COLO668 (cell line): ENCODE data around the gene RNGTT.
"Not testable (repeated sequence)": the region's sequence is repeated elsewhere in the genome, so short reads cannot be mapped to it uniquely, and the experiment has no call there.

Source experiments
- DNase-seq: peaks from one replicate; lab custom pipeline; 2025; ENCODE audit not compliant: unreplicated experiment; lab: John Stamatoyannopoulos, UW

RNGTT gene

DNA sequence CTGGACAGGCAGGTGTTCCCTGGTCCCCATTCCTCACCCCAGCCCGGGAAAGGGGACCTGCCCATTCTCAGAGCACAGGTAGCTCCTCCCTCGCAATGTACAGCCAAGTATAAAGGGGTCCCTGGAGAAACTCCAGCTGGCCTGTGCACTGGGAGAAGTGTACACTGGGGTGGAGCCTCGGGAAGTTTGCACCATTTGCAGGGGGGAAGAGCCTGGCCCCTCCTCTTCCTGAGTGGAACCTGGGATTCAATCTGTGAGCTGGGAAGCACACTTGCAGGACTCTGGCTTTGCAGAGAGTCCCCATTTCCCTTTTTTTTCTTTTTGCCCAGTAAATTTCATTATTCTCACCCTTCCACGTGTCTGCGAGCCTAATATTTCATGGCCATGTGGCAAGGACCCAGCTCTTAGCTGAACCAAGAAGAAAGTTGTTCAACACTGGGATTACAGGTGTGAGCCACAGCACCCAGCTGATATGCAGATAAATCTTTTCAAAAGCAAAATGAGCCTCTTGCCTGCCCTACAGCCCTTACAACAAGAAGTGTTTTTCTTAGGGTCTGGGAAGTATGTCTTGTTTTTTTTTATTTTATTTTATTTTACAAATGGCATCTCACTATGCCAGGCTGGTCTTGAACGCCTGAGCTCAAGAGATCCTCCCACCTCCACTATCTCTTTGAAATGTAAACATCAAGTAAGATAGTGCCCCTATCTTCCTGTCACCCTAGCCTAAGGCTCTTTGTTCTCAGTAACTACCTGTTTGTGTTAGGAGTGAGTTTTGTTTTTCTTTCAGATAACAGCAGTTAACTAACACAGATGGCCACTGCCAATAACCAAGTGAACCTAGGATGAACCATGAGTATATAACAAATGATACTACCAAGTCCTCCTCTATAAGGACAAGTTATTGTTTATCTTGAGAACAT, 9.3 kb upstream of the RNGTT start:
- no peak for DNase-seq

DNA sequence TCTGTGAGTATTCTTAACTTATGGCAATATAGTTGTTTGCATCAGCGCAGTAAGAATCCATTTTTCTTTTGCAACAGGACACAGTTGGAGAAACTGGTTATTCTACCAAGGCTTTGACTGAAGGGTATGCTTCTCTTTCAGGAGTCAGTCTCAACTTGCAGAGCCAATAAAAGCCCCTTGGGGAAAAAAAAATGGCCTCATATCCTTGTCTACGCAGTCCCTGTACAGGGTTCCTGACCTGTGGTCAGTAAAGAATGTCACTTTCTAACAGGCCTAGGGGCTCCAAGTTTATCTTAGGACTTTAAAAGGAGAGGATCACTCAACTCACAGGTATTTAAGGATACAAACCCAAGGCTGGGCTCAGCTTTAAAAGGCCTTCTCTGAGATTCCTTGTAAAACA, 6.9 kb upstream of the RNGTT start:
- no peak for DNase-seq

GRCh38 chr6:88969255-88969654, 5.8 kb upstream of the RNGTT start:
- not testable (repeated sequence) for DNase-seq

GRCh38 chr6:88967891-88968290, 4.5 kb upstream of the RNGTT start:
- no peak for DNase-seq

GRCh38 chr6:88965691-88966090, 2.3 kb upstream of the RNGTT start:
- no peak for DNase-seq

DNA sequence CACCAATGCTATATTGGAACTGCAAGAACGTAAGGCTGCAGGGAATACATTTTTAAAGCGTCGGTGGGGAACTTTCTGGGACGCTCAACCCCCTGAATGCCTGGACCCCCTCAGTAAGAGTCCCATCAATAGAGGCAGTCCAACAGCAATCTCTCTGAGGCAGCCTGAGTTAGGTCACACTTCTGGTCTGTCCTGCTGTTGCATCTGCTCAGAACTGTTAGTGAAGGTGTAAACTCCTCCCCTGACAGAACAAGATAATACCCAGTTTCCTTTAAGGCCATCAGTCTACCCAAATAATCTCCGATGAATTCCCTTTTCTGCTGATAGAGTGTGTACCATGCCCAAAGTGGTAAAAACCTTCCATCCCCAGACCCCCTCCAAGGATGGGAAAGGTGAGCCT, 1.1 kb upstream of the RNGTT start:
- no peak for DNase-seq

- no peak for DNase-seq
These were observed 4.6 kb downstream of the RNGTT start for GRCh38 chr6:88958842-88959241.

DNA sequence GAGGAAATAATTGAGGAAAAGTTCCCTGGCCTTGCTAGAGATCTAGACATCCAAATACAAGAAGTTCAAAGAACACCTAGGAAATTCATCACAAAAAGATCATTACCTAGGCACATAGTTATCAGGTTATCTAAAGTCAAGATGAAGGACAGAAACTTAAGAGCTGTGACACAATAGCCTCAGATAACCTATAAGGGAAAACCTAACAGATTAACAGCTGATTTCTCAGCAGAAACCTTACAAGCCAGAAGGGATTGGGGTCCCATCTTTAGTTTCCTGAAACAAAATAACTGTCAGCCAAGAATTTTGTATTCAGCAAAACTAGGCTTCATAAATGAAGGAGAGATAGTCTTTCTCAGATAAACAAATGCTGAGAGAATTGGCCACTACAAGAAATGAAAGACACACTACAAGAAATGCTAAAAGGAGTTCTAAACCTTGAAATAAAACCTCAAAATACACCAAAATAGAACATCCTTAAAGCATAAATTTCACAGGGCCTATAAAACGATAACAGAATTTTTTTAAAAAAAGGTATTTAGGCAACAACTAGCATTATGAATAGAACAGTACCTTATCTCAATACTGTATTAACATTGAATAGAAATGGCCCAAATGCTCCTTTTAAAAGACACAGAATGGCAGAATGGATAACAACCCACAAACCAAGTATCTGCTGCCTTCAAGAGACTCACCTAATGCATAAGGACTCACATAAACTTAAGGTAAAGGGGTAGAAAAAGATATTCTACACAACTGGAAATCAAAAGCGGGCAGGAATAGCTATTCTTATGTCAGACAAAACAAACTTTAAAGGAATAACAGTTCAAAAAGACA, 9.7 kb downstream of the RNGTT start:
- no peak for DNase-seq

- DNase-seq = no peak
These were observed 11.2 kb downstream of the RNGTT start for GRCh38 chr6:88952065-88952704.

DNA sequence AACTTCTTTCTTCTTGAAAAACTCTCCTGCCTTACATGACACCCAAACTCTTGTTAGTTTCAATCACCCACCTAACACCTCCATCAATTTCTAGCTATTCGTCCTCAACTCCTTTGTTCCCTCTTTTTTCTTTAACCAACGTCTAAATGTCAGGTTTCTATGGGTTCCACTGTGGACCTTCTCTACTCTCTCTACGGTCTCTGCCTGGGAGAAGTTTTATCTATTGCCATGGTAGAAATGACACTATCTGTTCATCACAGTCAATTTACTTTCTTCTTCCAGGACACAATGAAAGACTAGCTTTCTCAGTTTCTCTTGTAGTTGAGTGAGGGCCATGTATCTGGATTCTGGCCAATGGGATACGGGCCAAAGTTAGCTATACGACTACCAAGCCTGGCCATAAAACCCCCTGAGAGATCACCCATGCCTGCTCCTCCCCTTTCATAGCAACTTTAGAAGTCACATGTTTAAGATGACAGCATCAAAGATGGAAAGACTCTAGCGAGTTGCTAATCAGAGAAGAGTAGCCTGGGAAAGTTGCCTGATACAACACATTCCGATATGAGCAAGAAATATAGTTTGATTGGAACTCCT, 17.9 kb downstream of the RNGTT start:
- DNase-seq = no peak

- DNase-seq = no peak
These were observed 29.9 kb downstream of the RNGTT start for GRCh38 chr6:88933521-88933920.

DNA sequence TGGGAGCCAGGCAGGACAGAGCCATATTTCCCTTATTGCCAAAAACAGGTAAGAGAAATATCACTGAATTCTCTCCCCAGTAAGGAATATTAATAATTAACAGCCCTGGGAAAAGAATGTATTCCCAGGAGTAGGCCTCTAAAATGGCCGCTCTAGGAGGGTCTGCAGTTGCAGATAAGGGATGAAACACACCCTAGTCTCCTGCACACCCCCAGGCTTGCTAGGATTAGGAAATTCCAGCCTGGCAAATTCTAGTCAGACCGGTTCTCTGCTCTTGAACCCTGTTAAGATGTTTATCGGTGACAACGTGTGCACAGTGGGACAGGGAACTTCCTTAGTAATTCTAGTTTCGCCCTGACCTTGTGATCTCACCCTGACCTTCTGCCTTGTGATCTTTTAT, 31.4 kb downstream of the RNGTT start:
- not testable (repeated sequence) for DNase-seq

DNA sequence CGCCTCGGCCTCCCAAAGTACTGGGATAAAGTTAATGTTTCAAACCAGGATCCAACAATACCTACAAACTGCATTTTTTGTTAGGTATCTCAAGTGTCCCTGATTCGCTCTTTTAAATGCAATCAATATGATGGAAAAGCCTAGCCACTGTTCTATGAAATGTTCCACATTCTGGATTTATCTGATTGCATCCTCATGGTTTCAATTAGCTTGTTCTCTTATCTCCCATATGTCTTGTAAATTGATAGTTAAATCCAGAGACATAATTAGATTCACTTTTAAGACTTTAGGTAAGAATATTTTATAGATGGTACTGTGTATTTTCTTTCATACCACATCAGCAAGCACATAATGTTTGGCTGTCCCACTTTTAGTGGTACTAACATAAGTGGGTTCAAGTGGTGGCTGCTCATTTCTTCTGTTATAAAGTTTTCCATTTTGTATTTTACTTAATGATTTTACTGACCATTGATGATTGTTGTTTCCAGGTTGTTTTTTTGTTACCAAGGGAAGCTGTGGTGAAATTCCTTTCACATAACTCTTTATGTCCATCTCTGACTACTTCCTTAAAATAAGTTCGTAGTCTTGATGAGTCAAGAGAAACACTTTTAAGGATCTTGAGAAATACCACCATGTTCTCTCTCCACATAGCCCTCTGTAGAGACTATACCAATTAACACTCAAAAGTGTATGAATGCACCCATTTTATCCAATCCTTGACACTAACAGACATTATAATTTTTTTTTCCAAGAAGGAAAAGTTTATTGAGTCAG, 40.5 kb downstream of the RNGTT start:
- DNase-seq = no peak

DNA sequence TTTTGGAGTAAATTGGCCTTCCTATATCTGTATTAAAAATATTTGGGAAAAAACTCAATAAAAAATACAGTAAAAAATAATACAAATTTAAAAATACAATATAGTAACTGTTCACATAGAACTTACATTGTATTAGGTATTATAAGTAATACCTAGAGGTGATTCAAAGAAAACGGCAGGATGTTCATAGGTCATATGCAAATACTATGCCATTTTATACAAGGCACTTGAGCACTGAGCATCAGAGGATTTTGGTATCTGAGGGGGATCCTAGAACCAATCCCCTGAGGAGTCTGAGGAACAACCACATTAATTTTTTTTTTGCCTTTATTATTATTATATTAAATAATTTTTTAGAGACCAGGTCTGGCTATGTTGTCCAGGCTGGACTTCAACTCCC, 41.7 kb downstream of the RNGTT start:
- DNase-seq = no peak

DNA sequence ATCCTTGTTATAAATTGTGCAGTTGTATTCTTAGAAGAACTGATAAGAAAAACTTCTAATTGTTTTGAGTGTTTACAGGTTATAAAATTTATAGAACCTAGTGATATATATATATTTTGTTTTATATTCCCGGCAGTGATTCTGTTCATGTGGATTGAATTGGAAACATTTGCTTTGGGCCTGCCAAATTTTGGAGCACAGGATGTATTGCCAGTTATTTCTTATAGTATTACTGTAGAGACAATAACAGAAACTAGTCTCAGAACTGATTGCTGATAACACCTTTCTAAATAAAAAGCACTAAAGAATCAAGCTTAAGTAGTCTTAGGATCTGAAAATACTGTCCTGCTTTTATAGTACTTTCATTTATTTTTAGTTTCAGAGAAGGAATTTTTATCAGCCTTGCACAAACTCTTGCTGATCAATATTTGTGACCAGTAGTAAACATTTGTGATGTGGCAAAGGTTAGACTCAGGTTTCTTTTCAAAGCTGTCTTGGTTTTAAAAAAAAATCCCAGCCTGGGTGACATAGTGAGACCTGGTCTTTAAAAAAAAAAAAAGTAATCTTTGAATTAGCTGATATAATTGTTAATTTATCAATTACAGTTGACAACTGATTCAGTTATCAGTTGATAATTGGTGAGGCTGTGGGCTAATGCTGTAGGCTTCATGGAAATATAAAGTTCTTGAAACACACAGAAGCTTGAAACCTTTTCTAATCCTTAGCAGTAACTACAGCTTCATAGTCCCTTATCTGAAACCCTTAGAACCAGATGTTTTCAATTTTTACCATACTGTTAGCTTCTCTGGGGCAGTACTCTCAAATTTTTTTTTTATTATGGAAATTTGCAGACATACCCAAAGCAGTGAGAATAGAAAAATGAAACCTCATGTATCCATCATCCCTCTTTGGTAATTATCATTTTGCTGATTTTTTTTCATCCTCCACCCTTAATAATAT, 42.4 kb downstream of the RNGTT start:
- no peak for DNase-seq

GRCh38 chr6:88920088-88920487, 43.3 kb downstream of the RNGTT start:
- no peak for DNase-seq

DNA sequence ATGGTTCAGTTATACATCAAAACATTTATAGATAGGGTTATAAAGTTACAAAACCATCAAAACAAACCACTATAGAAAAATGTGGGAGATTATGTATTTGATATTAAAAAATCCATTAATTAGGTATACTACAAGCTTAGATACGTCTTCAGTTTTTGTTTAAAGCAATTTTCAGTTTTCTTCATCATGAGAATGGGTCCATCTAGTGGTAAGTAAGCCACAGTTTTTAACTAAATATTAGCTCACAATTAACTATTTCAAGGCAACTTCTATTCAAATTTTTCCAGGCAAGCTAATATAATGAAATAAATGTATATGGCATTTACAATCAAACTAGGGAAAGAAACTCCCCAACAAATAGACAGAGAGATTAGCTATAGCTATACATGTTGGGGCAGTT, 44.4 kb downstream of the RNGTT start:
- DNase-seq = no peak

DNA sequence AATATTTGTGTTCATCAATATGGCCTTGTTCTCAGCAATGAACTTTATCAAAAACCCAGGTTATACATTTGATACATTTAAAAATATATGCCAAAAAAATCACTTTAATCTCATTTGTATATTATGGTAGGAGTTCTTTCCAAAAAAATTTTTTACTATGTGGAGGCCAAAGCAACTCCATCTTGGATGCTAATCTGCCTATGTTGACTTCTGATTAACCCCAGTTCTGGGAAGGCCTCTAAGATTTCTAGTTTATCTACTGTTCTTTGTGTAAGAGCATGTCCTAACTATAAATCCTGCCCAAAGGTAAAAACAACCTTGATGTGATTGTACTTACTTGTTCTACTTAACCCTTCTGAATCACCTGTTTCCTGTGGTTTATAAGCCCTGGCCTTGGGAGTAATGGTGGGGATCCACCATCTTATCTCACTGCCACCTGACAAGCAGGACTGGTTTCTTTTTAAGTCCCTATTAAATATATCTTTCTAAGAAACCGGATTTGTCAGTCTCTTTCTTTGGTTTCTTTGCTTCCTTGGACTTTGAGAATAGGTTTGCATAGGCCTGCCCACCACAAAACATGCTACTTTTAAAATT, 46.7 kb downstream of the RNGTT start:
- no peak for DNase-seq
